Anterior cingulate cortex (tissue), 58 donors: Measurements from ENCODE around the gene FHAD1.

Experiments
- DNase-seq, 58 donors: peaks; one replicate each; lab custom pipeline; 2025; lab: John Stamatoyannopoulos, UW

FHAD1 gene

GRCh38 chr1:15323351-15323988, 76.4 kb downstream of the FHAD1 start:
- DNase-seq: peak in 54 of 58 donors; percentile 14 to 89 (median 50)

DNA sequence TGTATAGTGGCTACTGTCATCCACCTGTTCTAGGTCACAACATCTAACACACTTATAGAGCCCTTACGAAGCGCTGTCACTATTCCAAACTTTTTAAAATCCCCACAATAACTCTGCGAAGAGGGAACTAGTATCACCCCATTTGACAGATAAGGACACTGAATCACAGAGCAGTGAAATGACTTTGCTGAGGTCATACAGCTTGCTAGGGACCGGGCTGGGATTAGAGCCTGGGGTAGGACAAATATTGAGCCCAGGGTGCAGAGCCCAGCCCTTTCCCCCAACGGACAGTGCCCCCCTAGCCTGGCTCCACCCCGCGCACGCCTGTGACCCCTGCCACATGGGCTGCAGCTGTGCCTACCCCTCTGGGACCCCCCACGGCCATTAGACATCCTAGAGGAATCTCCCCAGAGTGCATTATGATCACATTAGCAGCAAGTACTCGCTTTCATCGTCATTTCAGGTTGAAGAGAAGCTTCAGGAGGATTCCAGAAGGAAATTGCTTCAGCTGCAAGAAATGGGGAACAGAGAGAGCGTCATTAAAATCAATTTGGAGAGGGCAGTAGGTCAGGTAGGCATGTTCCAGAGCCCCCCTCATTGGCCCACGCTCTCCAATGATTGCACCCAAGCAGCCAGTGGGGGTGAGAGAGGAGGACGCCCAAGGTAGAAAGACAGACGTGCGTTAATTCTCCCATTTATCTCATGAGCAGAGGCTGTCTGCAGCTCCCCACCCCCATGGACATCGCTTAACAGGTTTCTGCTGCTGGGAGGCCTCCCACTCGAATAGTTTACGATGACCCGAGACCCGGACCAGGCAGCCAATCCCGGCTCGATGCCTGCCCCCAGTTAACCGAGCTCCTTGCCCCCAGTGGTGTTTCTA, 77.2 kb downstream of the FHAD1 start:
- no peak for DNase-seq

- no peak for DNase-seq
Measured at GRCh38 chr1:15324869-15325335, 77.9 kb downstream of the FHAD1 start.

- no peak for DNase-seq
Measured at GRCh38 chr1:15325375-15326085, 78.5 kb downstream of the FHAD1 start.

DNA sequence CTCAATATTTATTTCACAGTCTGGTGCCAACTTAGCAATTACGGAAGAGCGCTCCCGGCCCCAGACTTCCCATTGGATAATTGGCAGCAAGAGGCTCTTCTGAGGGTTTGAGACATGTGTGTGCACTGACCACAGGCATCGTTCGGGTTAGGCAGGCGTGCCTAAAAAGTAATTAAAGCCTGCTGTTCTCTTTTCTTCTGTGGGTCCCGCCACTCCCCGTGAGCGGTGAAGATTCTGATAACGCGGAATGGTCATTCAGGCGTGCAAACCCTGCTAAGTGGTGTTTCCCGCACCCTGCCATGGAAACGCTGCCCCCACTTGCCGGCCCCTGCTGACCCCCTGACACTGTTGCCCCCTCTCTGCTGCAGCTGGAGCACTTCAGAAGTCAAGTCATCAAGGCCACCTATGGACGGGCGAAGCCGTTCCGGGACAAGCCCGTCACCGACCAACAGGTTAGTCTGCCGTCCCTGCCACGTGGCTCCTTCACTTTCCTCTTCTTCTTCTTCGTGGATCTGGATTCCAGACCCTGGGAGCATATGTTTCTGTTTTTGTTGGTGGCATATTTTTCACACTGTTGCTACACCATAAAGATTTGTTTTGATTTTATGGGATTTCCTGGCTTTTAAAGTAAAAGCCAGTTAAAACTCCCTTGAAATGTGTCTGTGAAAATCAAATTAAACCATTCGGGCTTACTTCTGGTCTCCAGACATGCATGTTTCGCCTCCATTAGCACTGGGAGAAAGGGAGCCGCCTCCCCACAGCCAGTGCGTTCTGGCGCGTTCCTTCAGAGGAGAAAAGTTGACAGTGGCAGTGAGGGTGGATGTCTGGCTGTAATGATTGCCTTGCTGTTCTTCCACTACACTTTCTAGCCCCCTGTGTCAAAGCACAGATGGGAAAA, 79.9 kb downstream of the FHAD1 start:
- peak in 5 of 58 donors; percentile 3 to 31 (median 17) for DNase-seq

- peak in 52 of 58 donors; percentile 9 to 84 (median 48) for DNase-seq
Measured at GRCh38 chr1:15328351-15329103, 81.5 kb downstream of the FHAD1 start.

GRCh38 chr1:15329104-15329820, 82.2 kb downstream of the FHAD1 start:
- DNase-seq: peak in 4 of 58 donors; percentile 33 to 58 (median 46)

- DNase-seq: no peak
Measured at GRCh38 chr1:15330028-15330427, 83.0 kb downstream of the FHAD1 start.

- no peak for DNase-seq
Measured at GRCh38 chr1:15331180-15331579, 84.2 kb downstream of the FHAD1 start.

DNA sequence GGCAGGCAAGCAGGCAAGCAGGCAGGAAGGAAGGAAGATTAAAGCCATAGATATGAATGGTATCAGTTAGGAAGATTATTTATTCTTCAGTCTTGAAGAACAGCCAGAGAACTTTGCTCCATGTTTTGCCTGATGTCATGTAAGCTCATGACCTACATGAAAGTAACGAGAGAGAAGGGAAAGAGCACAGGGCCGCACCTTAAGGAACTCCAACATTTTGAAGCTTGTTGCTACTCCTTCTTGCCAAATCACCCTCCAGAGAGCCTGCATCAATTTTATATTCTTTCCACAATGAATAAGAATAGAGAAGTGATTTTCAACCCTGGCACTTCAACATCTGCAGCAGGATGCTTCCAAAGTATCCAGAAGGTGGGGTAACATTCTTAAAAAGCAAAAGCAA, 84.7 kb downstream of the FHAD1 start:
- DNase-seq: no peak

DNA sequence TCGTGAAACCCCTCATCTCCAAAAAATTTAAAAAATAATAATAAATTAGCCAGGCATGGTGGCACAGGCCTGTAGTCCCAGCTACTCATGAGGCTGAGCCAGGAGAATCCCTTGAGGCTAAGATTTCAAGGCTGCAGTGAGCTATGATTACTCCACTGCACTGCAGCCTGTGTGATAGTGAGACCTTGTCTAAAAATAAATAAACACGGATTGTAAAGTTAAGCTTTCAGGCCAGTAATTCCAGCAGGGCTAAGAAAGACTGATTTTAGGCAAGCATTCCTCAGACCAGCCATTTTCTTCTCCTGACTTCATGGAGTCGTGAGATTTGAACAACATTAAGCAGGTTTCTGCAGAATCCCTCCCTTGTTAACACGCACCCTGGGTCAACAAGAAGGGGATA, 85.5 kb downstream of the FHAD1 start:
- no peak for DNase-seq

- DNase-seq: no peak
Measured at GRCh38 chr1:15332952-15333715, 86.1 kb downstream of the FHAD1 start.

DNA sequence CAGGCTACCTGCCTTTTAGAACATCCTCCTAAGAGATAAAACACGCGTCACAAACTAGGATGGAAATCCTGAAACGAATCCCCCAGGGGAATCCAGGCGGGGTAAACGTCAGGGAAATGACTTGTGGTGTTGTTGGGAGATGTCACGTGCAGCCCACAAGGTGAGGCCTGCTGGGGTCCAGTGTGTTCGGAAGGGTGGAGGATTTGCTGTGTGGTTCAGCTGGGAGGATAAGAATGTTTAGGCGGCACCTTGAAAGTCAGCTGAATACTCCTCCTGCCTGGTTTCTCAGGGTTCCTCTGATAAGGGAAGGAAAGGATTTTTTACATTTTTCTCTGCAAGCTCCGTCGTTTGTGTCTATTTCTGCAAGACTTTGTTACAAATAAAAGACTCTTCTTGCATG, 88.0 kb downstream of the FHAD1 start:
- DNase-seq: no peak

DNA sequence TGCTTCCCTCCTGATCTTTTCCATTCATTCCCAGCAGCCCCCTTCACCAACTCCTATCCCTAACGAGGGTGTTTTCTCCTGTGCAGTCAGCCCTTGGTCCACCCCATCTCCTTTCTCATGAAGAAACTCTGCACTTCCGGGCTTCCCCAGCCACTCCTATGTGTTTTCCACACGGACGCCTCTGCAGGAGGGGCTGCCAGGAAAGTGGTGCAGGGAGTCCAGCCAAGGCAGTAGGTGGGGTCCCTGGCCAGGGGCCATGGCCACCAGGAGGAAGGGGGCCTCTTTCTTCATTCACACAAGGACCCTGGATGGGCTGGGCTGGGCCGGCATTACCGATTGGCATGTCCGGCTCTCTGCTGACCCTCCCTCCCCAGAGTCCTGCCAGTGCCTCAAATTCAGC, 89.8 kb downstream of the FHAD1 start:
- DNase-seq: no peak

DNA sequence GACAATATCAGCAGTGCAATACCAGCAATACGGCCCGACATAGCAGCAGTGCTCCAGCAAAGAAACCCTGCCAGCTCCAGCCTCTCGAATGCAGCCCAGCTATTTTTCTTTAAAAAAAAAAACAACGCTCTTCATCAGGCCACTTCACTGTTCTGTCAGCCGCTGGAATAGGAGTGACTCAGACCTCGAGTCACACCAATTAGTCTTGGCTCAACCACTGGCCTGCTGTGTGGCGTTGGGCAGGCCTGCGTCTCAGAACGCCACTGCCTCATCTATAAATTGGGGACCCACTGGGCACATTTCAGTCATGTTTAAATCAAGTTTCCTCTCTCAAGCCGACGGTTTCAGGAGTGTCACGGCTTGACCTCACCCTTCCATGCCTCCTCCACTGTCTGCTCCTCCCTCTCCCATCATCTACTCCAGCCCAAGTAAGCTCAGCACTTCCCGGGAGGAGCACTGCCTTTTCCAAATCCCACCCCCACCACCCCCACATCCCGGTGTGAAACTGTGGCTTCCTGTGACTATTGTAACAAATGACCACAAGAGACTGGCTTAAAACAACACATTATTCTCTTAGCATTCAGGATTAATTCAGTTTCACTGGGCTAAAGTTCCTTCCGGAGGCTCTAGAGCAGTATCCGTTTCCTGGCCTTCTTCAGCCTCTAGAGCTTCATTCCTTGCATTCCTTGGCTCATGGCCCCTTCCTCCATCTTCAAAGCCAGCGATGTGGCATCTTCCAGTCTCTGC, 90.8 kb downstream of the FHAD1 start:
- no peak for DNase-seq

- no peak for DNase-seq
Measured at GRCh38 chr1:15339570-15339969, 92.5 kb downstream of the FHAD1 start.

- no peak for DNase-seq
Measured at GRCh38 chr1:15341228-15341627, 94.2 kb downstream of the FHAD1 start.
